ENCODE results near the gene PRKCH. TPM values are rescaled to one million over a fixed set of nuclear protein-coding genes. Genes with fewer than 3 reads are reported as not detected.

The PRKCH gene
- total and polyA plus RNA-seq, 2 of the 13 experiments (the other 11 are each of a cell fraction or from before 2014, with no cell fraction given) = 0.48 to 1.3 TPM

DNA sequence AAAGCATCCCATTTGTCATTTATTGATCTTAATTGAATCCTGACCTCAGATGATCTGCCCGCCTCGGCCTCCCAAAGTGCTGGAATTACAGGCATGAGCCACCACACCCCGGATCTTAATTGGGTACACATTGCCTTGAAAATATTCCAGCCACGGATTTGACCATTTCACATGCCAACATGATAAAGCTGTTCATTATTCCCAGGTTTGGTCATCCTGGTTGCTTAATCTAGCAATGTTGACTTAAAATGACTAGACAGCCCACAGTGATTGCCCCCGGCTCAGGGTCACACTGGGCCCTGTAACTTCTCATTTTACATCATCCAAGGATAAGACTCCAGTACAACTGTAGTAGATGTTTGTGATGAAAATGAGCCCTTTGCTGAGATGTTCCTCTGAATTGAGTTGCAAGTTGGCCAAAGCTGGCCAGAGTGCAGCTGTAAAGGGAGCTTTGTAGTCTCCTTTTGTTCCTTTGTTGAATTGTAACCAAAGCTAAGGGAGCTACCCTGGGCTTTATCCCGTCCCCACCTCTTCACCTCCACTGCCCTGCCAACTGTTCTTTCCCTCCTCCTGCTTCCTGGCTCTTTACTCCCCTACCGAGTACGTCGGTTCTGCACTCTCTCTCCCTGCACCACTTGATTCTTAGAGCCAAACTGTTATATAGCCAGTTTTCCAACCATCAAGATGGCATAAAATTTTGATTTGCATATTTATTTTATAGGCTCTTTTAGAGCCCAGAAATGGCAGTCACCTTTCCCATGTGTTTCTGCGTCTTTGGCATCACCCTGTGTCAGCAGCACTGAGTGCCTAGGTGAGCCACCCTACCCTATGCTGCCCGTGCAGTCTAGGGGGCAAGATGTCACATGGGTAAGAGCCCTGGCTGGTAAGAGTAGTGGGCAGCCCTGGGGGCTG is 232.6 kb downstream of the PRKCH start (continued):
- TF ChIP-seq HOXA5 (CRISPR knock-in tag; IDR thresholded peaks at IDR 0.05) (peak; percentile 72), ZBTB7A (CRISPR knock-in tag; IDR thresholded peaks at IDR 0.05) (no peak; the same call in 1 of the 2 replicates), ZFP90 (CRISPR knock-in tag; IDR thresholded peaks at IDR 0.05; ENCODE audit: borderline replicate concordance) (no peak), EP300 (IDR thresholded peaks at IDR 0.05; ENCODE audit: low read depth in 2 of 2, low read length in 2 of 2) (peak; percentile 97 to 99), EP300 (CRISPR knock-in tag; IDR thresholded peaks at IDR 0.05; ENCODE audit: borderline replicate concordance) (peak; percentile 98), NFE2L1 (CRISPR knock-in tag; IDR thresholded peaks at IDR 0.05; ENCODE audit: borderline replicate concordance) (no peak), SMAD9 (CRISPR knock-in tag; IDR thresholded peaks at IDR 0.05) (no peak), MXD4 (CRISPR knock-in tag; IDR thresholded peaks at IDR 0.05) (peak; percentile 28; the same call in 1 of the 2 replicates), SSRP1 (CRISPR knock-in tag; IDR thresholded peaks at IDR 0.05) (no peak), CBX1 (IDR thresholded peaks at IDR 0.05; ENCODE audit: low read depth) (no peak), ZNF264 (CRISPR knock-in tag; IDR thresholded peaks at IDR 0.05) (peak; percentile 78; the same call in 1 of the 2 replicates), ELF1 (CRISPR knock-in tag; IDR thresholded peaks at IDR 0.05) (0 out of 2 replicates have a peak, but pooled peaks have one; percentile 41), ZNF562 (CRISPR knock-in tag; IDR thresholded peaks at IDR 0.05; ENCODE audit: borderline replicate concordance) (no peak), HDAC2 (CRISPR knock-in tag; IDR thresholded peaks at IDR 0.05) (peak; percentile 98), SMC3 (IDR thresholded peaks at IDR 0.05; ENCODE audit: low read length) (peak; percentile 44), ZNF282 (IDR thresholded peaks at IDR 0.05; ENCODE audit: partially characterized antibody) (no peak), KDM4B (CRISPR knock-in tag; IDR thresholded peaks at IDR 0.05) (0 out of 2 replicates have a peak, but pooled peaks have one; percentile 46), ZNF24 (IDR thresholded peaks at IDR 0.05) (0 out of 2 replicates have a peak, but pooled peaks have one; percentile 43), NCOA1 (CRISPR knock-in tag; IDR thresholded peaks at IDR 0.05) (peak; percentile 86; the same call in 1 of the 2 replicates), GLI4 (CRISPR knock-in tag; IDR thresholded peaks at IDR 0.05; ENCODE audit: borderline replicate concordance) (no peak), POGZ (CRISPR knock-in tag; IDR thresholded peaks at IDR 0.05) (peak; percentile 48; the same call in 1 of the 2 replicates), U2AF1 (optimal IDR thresholded peaks at IDR 0.05; ENCODE audit: low read depth, low read length) (no peak), SOX6 (IDR thresholded peaks at IDR 0.05) (no peak), SOX6 (CRISPR knock-in tag; IDR thresholded peaks at IDR 0.05) (peak; percentile 97)
- TF ChIP-seq, protein P1, sequence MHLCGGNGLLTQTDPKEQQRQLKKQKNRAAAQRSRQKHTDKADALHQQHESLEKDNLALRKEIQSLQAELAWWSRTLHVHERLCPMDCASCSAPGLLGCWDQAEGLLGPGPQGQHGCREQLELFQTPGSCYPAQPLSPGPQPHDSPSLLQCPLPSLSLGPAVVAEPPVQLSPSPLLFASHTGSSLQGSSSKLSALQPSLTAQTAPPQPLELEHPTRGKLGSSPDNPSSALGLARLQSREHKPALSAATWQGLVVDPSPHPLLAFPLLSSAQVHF (CRISPR knock-in tag; IDR thresholded peaks at IDR 0.05) = no peak
- TF ChIP-seq, protein P2, sequence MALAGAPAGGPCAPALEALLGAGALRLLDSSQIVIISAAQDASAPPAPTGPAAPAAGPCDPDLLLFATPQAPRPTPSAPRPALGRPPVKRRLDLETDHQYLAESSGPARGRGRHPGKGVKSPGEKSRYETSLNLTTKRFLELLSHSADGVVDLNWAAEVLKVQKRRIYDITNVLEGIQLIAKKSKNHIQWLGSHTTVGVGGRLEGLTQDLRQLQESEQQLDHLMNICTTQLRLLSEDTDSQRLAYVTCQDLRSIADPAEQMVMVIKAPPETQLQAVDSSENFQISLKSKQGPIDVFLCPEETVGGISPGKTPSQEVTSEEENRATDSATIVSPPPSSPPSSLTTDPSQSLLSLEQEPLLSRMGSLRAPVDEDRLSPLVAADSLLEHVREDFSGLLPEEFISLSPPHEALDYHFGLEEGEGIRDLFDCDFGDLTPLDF (CRISPR knock-in tag; IDR thresholded peaks at IDR 0.05) = no peak
- TF ChIP-seq, protein P3, sequence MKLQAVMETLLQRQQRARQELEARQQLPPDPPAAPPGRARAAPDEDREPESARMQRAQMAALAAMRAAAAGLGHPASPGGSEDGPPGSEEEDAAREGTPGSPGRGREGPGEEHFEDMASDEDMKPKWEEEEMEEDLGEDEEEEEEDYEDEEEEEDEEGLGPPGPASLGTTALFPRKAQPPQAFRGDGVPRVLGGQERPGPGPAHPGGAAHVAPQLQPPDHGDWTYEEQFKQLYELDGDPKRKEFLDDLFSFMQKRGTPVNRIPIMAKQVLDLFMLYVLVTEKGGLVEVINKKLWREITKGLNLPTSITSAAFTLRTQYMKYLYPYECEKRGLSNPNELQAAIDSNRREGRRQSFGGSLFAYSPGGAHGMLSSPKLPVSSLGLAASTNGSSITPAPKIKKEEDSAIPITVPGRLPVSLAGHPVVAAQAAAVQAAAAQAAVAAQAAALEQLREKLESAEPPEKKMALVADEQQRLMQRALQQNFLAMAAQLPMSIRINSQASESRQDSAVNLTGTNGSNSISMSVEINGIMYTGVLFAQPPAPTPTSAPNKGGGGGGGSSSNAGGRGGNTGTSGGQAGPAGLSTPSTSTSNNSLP (IDR thresholded peaks at IDR 0.05; ENCODE audit: low read depth, low read length) = peak; percentile 97
